A549 (cell line): Measurements from ENCODE around the gene ENTPD7. TPM values are rescaled to one million over a fixed set of nuclear protein-coding genes. Genes with fewer than 3 reads are reported as not detected.
A peak's percentile ranks its signal among the peaks of the same experiment; 100 is the strongest.

Source experiments
- ATAC-seq, 2 experiments: fragments of 200-7000 bp in 1 of 2; fragments of >200 bp in 1 of 2; cut with Nextera tagmentation in 1 of 2; cut with Tn5 transposase in 1 of 2; 3 replicates each; pipeline versions ENCODE4 v1.8.0 to v1.9.1; 2018 to 2020; ENCODE audit warnings: mild to moderate bottlenecking in 1 of 2, moderate library complexity in 1 of 2
- CTCF ChIA-PET: fragments of 300-600 bp; sonication (Branson Sonifier 250); formaldehyde crosslinking; extraction: SDS; loops from one replicate; lab custom pipeline; 2021; ENCODE audit warnings: antibody characterized with exemption, inconsistent platforms; lab: Yijun Ruan, JAX
- POLR2A ChIA-PET: fragments of 350-600 bp; formaldehyde crosslinking; extraction: SDS; loops from one replicate; lab custom pipeline; 2021; ENCODE audit warnings: antibody characterized with exemption, inconsistent platforms; lab: Yijun Ruan, JAX
- DNase-seq, 2 experiments: peaks; one replicate each; pipeline versions ENCODE4 v3.0.0 to v3.0.0-alpha.2; 2011 to 2016; ENCODE audit warnings: low read depth in 1 of 2, low spot score in 1 of 2
- FAIRE-seq: peaks from 2 replicates; lab custom pipeline; 2011; peaks lifted over from hg19 to GRCh38; lab: Jason Lieb, UNC
- H3K27ac ChIP-seq, 2 experiments: fragments of >200 bp; sonication (Bioruptor Twin); formaldehyde crosslinking; 3 replicates each; pipeline ENCODE4 v1.5.1; 2016 to 2017
- H3K4me1 ChIP-seq: fragments of >200 bp; sonication (Bioruptor Twin); formaldehyde crosslinking; 3 replicates; pipeline ENCODE4 v1.6.1; 2016
- H3K4me2 ChIP-seq: fragments of >200 bp; sonication (Bioruptor Twin); formaldehyde crosslinking; 3 replicates; pipeline ENCODE4 v1.6.1; 2016
- H3K4me3 ChIP-seq: fragments of >200 bp; sonication (Bioruptor Twin); formaldehyde crosslinking; 3 replicates; pipeline ENCODE4 v1.5.1; 2016
- H3K9me3 ChIP-seq: fragments of >200 bp; sonication (Bioruptor Twin); formaldehyde crosslinking; 3 replicates; pipeline ENCODE4 v1.6.1; 2016
- CBX2 ChIP-seq: fragments of 200-600 bp; sonication (generic); IDR thresholded peaks from 2 replicates; pipeline ENCODE4 v1.6.1; 2016; ENCODE audit warnings: low read depth, mild to moderate bottlenecking, borderline replicate concordance
- CEBPB ChIP-seq, 2 experiments: fragments of >200 bp in 1 of 2; sonication (Bioruptor Twin) in 1 of 2; formaldehyde crosslinking in 1 of 2; IDR thresholded peaks; 2 replicates each; pipeline ENCODE4 v1.6.1; 2012 to 2016
- CHD4 ChIP-seq: fragments of 200-600 bp; sonication (generic); IDR thresholded peaks from 2 replicates; pipeline ENCODE4 v1.6.1; 2016; ENCODE audit warnings: antibody characterized with exemption, mild to moderate bottlenecking, borderline replicate concordance
- EHF ChIP-seq: fragments of 250-450 bp; sonication (Bioruptor Pico); IDR thresholded peaks from 2 replicates; pipeline ENCODE4 v1.5.0; 2020; ENCODE audit warnings: mild to moderate bottlenecking
- EHMT2 ChIP-seq: fragments of 200-600 bp; sonication (generic); IDR thresholded peaks from 2 replicates; pipeline ENCODE4 v1.6.1; 2016; ENCODE audit warnings: antibody characterized with exemption, low read depth, mild to moderate bottlenecking, moderate library complexity
- EP300 ChIP-seq, 2 experiments: fragments of >200 bp; sonication (Bioruptor Twin); formaldehyde crosslinking; IDR thresholded peaks; 2 replicates in 1 of 2; 3 replicates in 1 of 2; pipeline ENCODE4 v1.6.1; 2016 to 2017
- ESRRA ChIP-seq: fragments of 150-350 bp; IDR thresholded peaks from 2 replicates; pipeline ENCODE4 v1.6.1; 2014; ENCODE audit warnings: mild to moderate bottlenecking, low read length, borderline replicate concordance
- GATA3 ChIP-seq: IDR thresholded peaks from 2 replicates; pipeline ENCODE4 v1.6.1; 2012; ENCODE audit warnings: borderline replicate concordance
- HDAC2 ChIP-seq: fragments of 200-600 bp; sonication (generic); IDR thresholded peaks from 2 replicates; pipeline ENCODE4 v1.6.1; 2016
- HES2 ChIP-seq: fragments of >200 bp; sonication (Bioruptor Twin); formaldehyde crosslinking; IDR thresholded peaks from 2 replicates; pipeline ENCODE4 v1.6.1; 2016
- HEYL ChIP-seq: fragments of 250-450 bp; sonication (Bioruptor Pico); IDR thresholded peaks from 2 replicates; pipeline ENCODE4 v1.8.0; 2021; ENCODE audit warnings: mild to moderate bottlenecking, moderate library complexity
- HOXA7 ChIP-seq: fragments of 250-450 bp; sonication (Bioruptor Pico); IDR thresholded peaks from 2 replicates; pipeline ENCODE4 v1.5.0; 2020; ENCODE audit warnings: mild to moderate bottlenecking, moderate library complexity
- HOXB13 ChIP-seq: fragments of 250-450 bp; sonication (Bioruptor Pico); IDR thresholded peaks from 2 replicates; pipeline ENCODE4 v1.5.0; 2020; ENCODE audit warnings: low read depth, mild to moderate bottlenecking, moderate library complexity
- HOXB5 ChIP-seq: fragments of 250-450 bp; sonication (Bioruptor Pico); IDR thresholded peaks from 2 replicates; pipeline ENCODE4 v1.5.0; 2020; ENCODE audit warnings: mild to moderate bottlenecking, moderate library complexity
- JUN ChIP-seq, 2 experiments: fragments of >200 bp; sonication (Bioruptor Twin); formaldehyde crosslinking; IDR thresholded peaks; 2 replicates in 1 of 2; 3 replicates in 1 of 2; pipeline ENCODE4 v1.6.1; 2016 to 2017
- KDM1A ChIP-seq: fragments of 200-600 bp; sonication (generic); IDR thresholded peaks from 2 replicates; pipeline ENCODE4 v1.6.1; 2016; ENCODE audit warnings: low read depth, mild to moderate bottlenecking
- KDM5A ChIP-seq: fragments of 200-600 bp; sonication (generic); IDR thresholded peaks from 2 replicates; pipeline ENCODE4 v1.6.1; 2016; ENCODE audit warnings: antibody characterized with exemption, mild to moderate bottlenecking
- MAZ ChIP-seq: fragments of 150-350 bp; IDR thresholded peaks from 2 replicates; pipeline ENCODE4 v1.6.1; 2014; ENCODE audit warnings: antibody characterized with exemption, low read depth, low read length, borderline replicate concordance
- NFE2L2 ChIP-seq: fragments of 150-350 bp; conservative IDR thresholded peaks from 2 replicates; pipeline ENCODE4 v1.6.1; 2014; ENCODE audit warnings: low read length
- PBX3 ChIP-seq: IDR thresholded peaks from 2 replicates; pipeline ENCODE4 v1.6.1; 2012
- PHF8 ChIP-seq: fragments of 200-600 bp; sonication (generic); IDR thresholded peaks from 2 replicates; pipeline ENCODE4 v1.6.1; 2016; ENCODE audit warnings: low read depth, mild to moderate bottlenecking, antibody characterized with exemption, moderate library complexity, borderline replicate concordance
- POLR2A ChIP-seq: IDR thresholded peaks from 2 replicates; pipeline ENCODE4 v1.6.1; 2012; ENCODE audit warnings: mild to moderate bottlenecking, low read length
- RARB ChIP-seq: fragments of 250-450 bp; sonication (Bioruptor Pico); IDR thresholded peaks from 2 replicates; pipeline ENCODE4 v1.8.0; 2021; ENCODE audit warnings: mild to moderate bottlenecking, moderate library complexity
- RFX5 ChIP-seq: fragments of 450-650 bp; IDR thresholded peaks from 2 replicates; pipeline ENCODE4 v1.7.1; 2014; ENCODE audit warnings: antibody characterized with exemption, mild to moderate bottlenecking, moderate library complexity
- RNF2 ChIP-seq: fragments of 200-600 bp; sonication (generic); IDR thresholded peaks from 2 replicates; pipeline ENCODE4 v1.6.1; 2016; ENCODE audit warnings: low read depth, mild to moderate bottlenecking, antibody characterized with exemption, moderate library complexity, borderline replicate concordance
- TP53 ChIP-seq: fragments of 250-450 bp; sonication (Bioruptor Pico); IDR thresholded peaks from 2 replicates; pipeline ENCODE4 v1.5.0; 2021; ENCODE audit warnings: mild to moderate bottlenecking, moderate library complexity
- USF2 ChIP-seq: fragments of 450-650 bp; IDR thresholded peaks from 2 replicates; pipeline ENCODE4 v1.6.1; 2014; ENCODE audit warnings: antibody characterized with exemption
- ZC3H11A ChIP-seq: fragments of 450-650 bp; IDR thresholded peaks from 2 replicates; pipeline ENCODE4 v1.6.1; 2014; ENCODE audit warnings: antibody characterized with exemption, mild to moderate bottlenecking
- ZNF302 ChIP-seq: fragments of 250-450 bp; sonication (Bioruptor Pico); IDR thresholded peaks from 2 replicates; pipeline ENCODE4 v1.9.0; 2021; ENCODE audit warnings: inconsistent platforms, mild to moderate bottlenecking, moderate library complexity
- WGBS: methylation state at CpG from one replicate; pipeline ENCODE4 v1.1.6; 2017; ENCODE audit errors: missing lambda C conversion rate; 5-methylcytosine and 5-hydroxymethylcytosine counted together
- polyA plus RNA-seq, 4 experiments: library from polyadenylated mRNA; depleted of rRNA in 3 of 4; stranded (reverse); fragments of >200 nt; fragmentation: RNase III in 1 of 4; extraction: RNeasy Plus Mini Kit Qiagen cat#74134 plus additional on column Dnase treatment in 1 of 4; gene quantifications; 2 replicates in 3 of 4; 3 replicates in 1 of 4; pipeline ENCODE4 v1.2.3, GENCODE V29; 2011 to 2017

Gene ENTPD7
- polyA plus RNA-seq, 2 of the 4 experiments (the other 2 are of a cell fraction) = 6.8 to 10.4 TPM

GRCh38 chr10:99730026-99730425 lies 70.7 kb downstream of the ENTPD7 start:
- POLR2A ChIA-PET = no interaction called here
- H3K4me2 ChIP-seq = peak overlapping the region; percentile 86; the same call in 1 of the 3 replicates
- no peak for DNase-seq
- no peaks in the 10 kb centered on the region for H3K9me3 ChIP-seq
- peaks cover 22% of the 10 kb centered on the region for H3K4me1 ChIP-seq
- TF ChIP-seq HOXB13 (CRISPR knock-in tag) (no peak), CEBPB (IDR thresholded peaks at IDR 0.05) (no peak), TP53 (CRISPR knock-in tag) (no peak), HES2 (no peak), HOXA7 (no peak), HOXB5 (no peak), GATA3 (no peak), RARB (CRISPR knock-in tag) (no peak)
- ATAC-seq = no peak
- H3K27ac ChIP-seq = no peak overlapping the region
- FAIRE-seq = no peak
- H3K4me3 ChIP-seq = no peak overlapping the region
- 93% methylated on average over 1 of the region's 1 CpG for WGBS
- CTCF ChIA-PET = interaction anchor here (1.0 to 2.4 kb wide), 3 partner anchors 9 to 280 kb away, joined by 3 to 7 read pairs (median 4); partner anchors contain the start of gene DNMBP

- ChIA-PET CTCF (interaction anchor here (0.7 to 2.7 kb wide), 18 partner anchors 11 to 314 kb away, joined by 3 to 21 read pairs (median 5); partner anchors contain the start of gene ABCC2), POLR2A (interaction anchor here (0.7 to 3.1 kb wide), 20 partner anchors 9 to 479 kb away, joined by 3 to 25 read pairs (median 7); partner anchors contain the start of genes ABCC2, ENTPD7, GOT1 and SLC25A28)
- peak overlapping the region; percentile 86 for H3K4me2 ChIP-seq
- FAIRE-seq (no peak), DNase-seq (no peak), ATAC-seq (peak; percentile 60 to 62)
- peak overlapping the region; percentile 69 for H3K4me3 ChIP-seq
- H3K27ac ChIP-seq = peak overlapping the region; percentile 89 to 92
- H3K4me1 ChIP-seq = peaks cover 22% of the 10 kb centered on the region
- no peaks in the 10 kb centered on the region for H3K9me3 ChIP-seq
- TF ChIP-seq MAZ (no peak), PHF8 (peak; percentile 24; the same call in 1 of the 2 replicates), KDM5A (peak; percentile 60), PBX3 (no peak), HDAC2 (peak; percentile 85; the same call in 1 of the 2 replicates), KDM1A (peak; percentile 83), JUN (IDR thresholded peaks at IDR 0.05) (peak in 1 of 2 experiments; percentile 80; a peak in 1 of 5 replicates), CHD4 (0 out of 2 replicates have a peak, but pooled peaks have one; percentile 55)
- 2% methylated on average over 16 of the region's 16 CpGs for WGBS
Observed at GRCh38 chr10:99731306-99732032, 72.2 kb downstream of the ENTPD7 start.

- Histone ChIP-seq H3K4me3 (peak within 1 kb of the TSS; percentile 69), H3K27ac (peak within 1 kb of the TSS; percentile 89 to 92), H3K9me3 (no peaks in the 10 kb centered on the region), H3K4me1 (peaks cover 22% of the 10 kb centered on the region), H3K4me2 (peak within 1 kb of the TSS; percentile 86)
- ChIA-PET CTCF (interaction anchor here (0.8 to 2.7 kb wide), 28 partner anchors 8 to 314 kb away, joined by 3 to 21 read pairs (median 5); partner anchors contain the start of gene ABCC2), POLR2A (interaction anchor here (0.7 to 3.1 kb wide), 24 partner anchors 10 to 478 kb away, joined by 3 to 25 read pairs (median 6); partner anchors contain the start of genes ABCC2, ENTPD7, GOT1 and SLC25A28)
- ATAC-seq = peak; percentile 88 to 94
- FAIRE-seq = peak; percentile 28
- WGBS = under 1% methylated on average over 33 of the region's 73 CpGs
- peak; percentile 88 to 97 for DNase-seq
- TF ChIP-seq ESRRA = no peak
- no peak for TF ChIP-seq HEYL (CRISPR knock-in tag)
- peak; percentile 65 for TF ChIP-seq POLR2A
- TF ChIP-seq ZC3H11A = no peak
- TF ChIP-seq EHF (CRISPR knock-in tag) = peak; percentile 43; the same call in 1 of the 2 replicates
- no peak for TF ChIP-seq PBX3
- TF ChIP-seq EHMT2 = no peak
- no peak for TF ChIP-seq EP300 (IDR thresholded peaks at IDR 0.05)
- no peak for TF ChIP-seq HDAC2
- TF ChIP-seq CBX2 = no peak
- no peak for TF ChIP-seq ZNF302 (CRISPR knock-in tag)
- TF ChIP-seq RFX5 = no peak
- no peak for TF ChIP-seq NFE2L2
- no peak; the same call in 1 of the 2 replicates for TF ChIP-seq GATA3
- TF ChIP-seq USF2 = no peak
- no peak for TF ChIP-seq HES2
- TF ChIP-seq RNF2 = no peak
- no peak for TF ChIP-seq CEBPB (IDR thresholded peaks at IDR 0.05)
Observed at GRCh38 chr10:99732033-99732842, 72.9 kb downstream of the ENTPD7 start, which contains the start of the genes COX15 and CUTC. COX15 (minus strand) TSS chr10:99732127; CDS start chr10:99732049, 78 bp downstream. CUTC (plus strand) TSS chr10:99732234; CDS start chr10:99732349, 115 bp downstream.
